Spleen (tissue), 11 donors: ENCODE measurements around the gene FAM47E. TPM values are rescaled to one million over a fixed set of nuclear protein-coding genes. Genes with fewer than 3 reads are reported as not detected.

Experiments
- DNase-seq: peaks from one replicate; pipeline ENCODE4 v3.0.0-alpha.2; 2020
- H3K27ac ChIP-seq, 8 donors: fragments of 200-600 bp; sonication (generic) in 7 of 8; 1 replicate in 4 of 8; 2 replicates in 4 of 8; pipeline versions ENCODE4 v1.5.0 to v1.8.0; 2016 to 2021; ENCODE audit warnings: inconsistent platforms in 4 of 8, mild to moderate bottlenecking in 4 of 8, moderate library complexity in 1 of 8
- H3K27me3 ChIP-seq, 7 donors: fragments of 200-600 bp; sonication (generic) in 6 of 7; replicated peaks in 1 of 7; 1 replicate in 4 of 7; 2 replicates in 3 of 7; pipeline versions ENCODE4 v1.5.0 to v1.8.0; 2016 to 2021; ENCODE audit warnings: inconsistent platforms in 3 of 7, mild to moderate bottlenecking in 1 of 7
- H3K36me3 ChIP-seq, 6 donors: fragments of 200-600 bp; sonication (generic) in 5 of 6; 1 replicate in 4 of 6; 2 replicates in 2 of 6; pipeline versions ENCODE4 v1.5.0 to v1.8.0; 2016 to 2021; ENCODE audit warnings: inconsistent platforms in 2 of 6
- H3K4me1 ChIP-seq, 6 donors: fragments of 200-600 bp; sonication (generic) in 5 of 6; 1 replicate in 3 of 6; 2 replicates in 3 of 6; pipeline versions ENCODE4 v1.5.0 to v1.8.0; 2016 to 2021; ENCODE audit warnings: inconsistent platforms in 3 of 6
- H3K4me3 ChIP-seq, 8 donors: fragments of 200-600 bp; sonication (generic) in 7 of 8; 1 replicate in 4 of 8; 2 replicates in 4 of 8; pipeline versions ENCODE4 v1.5.0 to v1.8.0; 2016 to 2021; ENCODE audit warnings: inconsistent platforms in 4 of 8, mild to moderate bottlenecking in 4 of 8, moderate library complexity in 2 of 8
- H3K9me3 ChIP-seq, 8 donors: fragments of 200-600 bp; sonication (generic) in 7 of 8; 1 replicate in 4 of 8; 2 replicates in 4 of 8; pipeline versions ENCODE4 v1.5.0 to v1.8.0; 2016 to 2021; ENCODE audit warnings: inconsistent platforms in 4 of 8
- POLR2A ChIP-seq, 3 donors: fragments of 450-650 bp; IDR thresholded peaks; one replicate each; pipeline ENCODE4 v1.5.1; 2017; ENCODE audit warnings: antibody characterized with exemption in 3 of 3, mild to moderate bottlenecking in 1 of 3
- POLR2AphosphoS5 ChIP-seq, 3 donors: sonication (generic); formaldehyde crosslinking; IDR thresholded peaks; one replicate each; pipeline ENCODE4 v1.5.1; 2017; ENCODE audit warnings: antibody characterized with exemption in 3 of 3
- WGBS, 5 donors: extraction: QIAGEN DNeasy Blood & Tissue Kit in 3 of 5; methylation state at CpG; one replicate each; pipeline versions ENCODE4 v1.1.5 to v1.1.7; 2013 to 2018; 5-methylcytosine and 5-hydroxymethylcytosine counted together
- intact Hi-C: fragments of 100-400 bp; cut with DNase I; formaldehyde crosslinking; loops from one replicate; pipeline ENCODE4 v1.15.0; 2023; ENCODE audit warnings: low total_unique reads
- polyA plus RNA-seq, 3 donors: library from polyadenylated mRNA; stranded (reverse); fragments of 200-250 nt; gene quantifications; one replicate each; pipeline ENCODE4 v1.2.1, GENCODE V29; 2013
- total RNA-seq, 7 donors: library from RNA; depleted of rRNA in 3 of 7; stranded (reverse); fragments of >200 nt in 3 of 7; fragmentation: NEBNext Ultra II Directional in 4 of 7; extraction: Animal tissue kit (Norgen Biotek cat#: 25700) in 4 of 7; gene quantifications; one replicate each; pipeline versions ENCODE4 v1.1.0 to v1.2.1, GENCODE V29; 2016 to 2021
- TF ChIP-seq, protein P1 (sequence below), 11 experiments: fragments of 200-600 bp in 7 of 11; fragments of 450-650 bp in 4 of 11; sonication (generic) in 4 of 11; IDR thresholded peaks in 8 of 11; conservative IDR thresholded peaks in 3 of 11; 1 replicate in 7 of 11; 2 replicates in 4 of 11; pipeline versions ENCODE4 v1.4.0 to v1.8.0; 2016 to 2021; ENCODE audit warnings: antibody characterized with exemption in 11 of 11, inconsistent platforms in 4 of 11, mild to moderate bottlenecking in 1 of 11
- donor health status: healthy with polysubstance abuse.
- donor health status: DM: no; HTN: no; CAD: no; lungs with moderate emphysema.
- donor health status: DM: no; HTN: no; CAD: no.
- donor health status: Bipolar disorder and iron deficiency.
- donor health status: healthy.
- donor health status: DM: no; HTN: no; CAD: no.
- donor health status: DM: yes; HTN: yes; CAD: no.

FAM47E gene
- total and polyA plus RNA-seq, 10 donors = 0.66 to 6.2 (median 2.1) TPM

DNA sequence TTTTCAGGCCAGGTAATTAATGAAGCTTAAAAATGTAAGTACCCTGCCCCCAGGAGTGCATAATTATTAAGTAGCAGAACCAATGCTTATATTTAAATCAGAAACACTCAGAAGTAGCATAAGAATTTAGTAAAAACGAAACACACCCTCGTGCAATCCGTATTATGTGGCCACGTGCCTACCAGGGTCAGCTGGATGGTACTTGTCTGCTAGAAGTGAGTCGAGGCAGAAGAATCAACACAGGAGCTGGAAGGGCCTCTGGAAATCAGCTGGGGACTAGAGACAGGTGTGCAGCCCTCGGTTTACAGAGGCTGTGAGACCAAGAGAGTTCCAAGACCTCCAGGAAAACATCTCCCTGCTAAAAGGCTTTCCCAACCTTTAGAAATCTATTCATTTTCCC is 559 bp upstream of the FAM47E start:
- DNase-seq = no peak
- H3K27ac ChIP-seq = peak overlapping the region in 1 of 8 donors; percentile 43
- H3K4me1 ChIP-seq = peaks cover 0 to 18% (median 13%) of the 10 kb centered on the region in 6 donors
- WGBS, 5 donors = 10 to 17% (median 13%) methylated on average over 6 of the region's 6 CpGs
- peak overlapping the region; percentile 33 to 70 (median 55) for H3K4me3 ChIP-seq
- H3K9me3 ChIP-seq = no peaks in the 10 kb centered on the region
- TF ChIP-seq POLR2A (IDR thresholded peaks at IDR 0.05) = no peak
- TF ChIP-seq, protein P1, sequence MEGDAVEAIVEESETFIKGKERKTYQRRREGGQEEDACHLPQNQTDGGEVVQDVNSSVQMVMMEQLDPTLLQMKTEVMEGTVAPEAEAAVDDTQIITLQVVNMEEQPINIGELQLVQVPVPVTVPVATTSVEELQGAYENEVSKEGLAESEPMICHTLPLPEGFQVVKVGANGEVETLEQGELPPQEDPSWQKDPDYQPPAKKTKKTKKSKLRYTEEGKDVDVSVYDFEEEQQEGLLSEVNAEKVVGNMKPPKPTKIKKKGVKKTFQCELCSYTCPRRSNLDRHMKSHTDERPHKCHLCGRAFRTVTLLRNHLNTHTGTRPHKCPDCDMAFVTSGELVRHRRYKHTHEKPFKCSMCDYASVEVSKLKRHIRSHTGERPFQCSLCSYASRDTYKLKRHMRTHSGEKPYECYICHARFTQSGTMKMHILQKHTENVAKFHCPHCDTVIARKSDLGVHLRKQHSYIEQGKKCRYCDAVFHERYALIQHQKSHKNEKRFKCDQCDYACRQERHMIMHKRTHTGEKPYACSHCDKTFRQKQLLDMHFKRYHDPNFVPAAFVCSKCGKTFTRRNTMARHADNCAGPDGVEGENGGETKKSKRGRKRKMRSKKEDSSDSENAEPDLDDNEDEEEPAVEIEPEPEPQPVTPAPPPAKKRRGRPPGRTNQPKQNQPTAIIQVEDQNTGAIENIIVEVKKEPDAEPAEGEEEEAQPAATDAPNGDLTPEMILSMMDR (IDR thresholded peaks at IDR 0.05 in 8 of 11, conservative IDR thresholded peaks at IDR 0.05 in 3 of 11) = no peak
- TF ChIP-seq POLR2AphosphoS5 (IDR thresholded peaks at IDR 0.05) = no peak
- H3K27me3 ChIP-seq = peaks cover 0 to 53% (median 23%) of the 10 kb centered on the region in 7 donors
- H3K36me3 ChIP-seq = no peaks in the 10 kb centered on the region
- intact Hi-C loops = no loop called here

DNA sequence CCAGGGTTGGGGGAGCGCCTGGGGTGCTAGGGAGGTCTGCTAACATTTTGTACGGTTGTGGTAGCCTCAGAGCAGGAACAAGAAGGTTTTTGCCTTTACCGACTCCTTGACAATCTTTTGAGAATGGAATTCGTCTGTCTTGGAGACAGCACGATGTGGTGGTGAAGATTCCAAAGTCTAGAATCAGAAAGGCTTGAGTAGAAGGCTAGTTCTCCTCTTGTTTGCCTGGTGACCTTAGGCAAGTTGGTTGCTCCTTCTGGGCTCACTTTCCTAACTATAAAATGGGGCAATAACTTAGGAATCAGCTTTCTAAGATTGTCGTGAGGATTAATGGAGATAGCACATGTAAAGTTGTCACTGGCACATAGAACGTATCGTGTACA is 741 bp downstream of the FAM47E start:
- no peaks in the 10 kb centered on the region for H3K36me3 ChIP-seq
- DNase-seq = no peak
- intact Hi-C loops = no loop called here
- H3K27me3 ChIP-seq = peaks cover 0 to 57% (median 23%) of the 10 kb centered on the region in 7 donors
- no peaks in the 10 kb centered on the region for H3K9me3 ChIP-seq
- peak overlapping the region in 6 of 8 donors; percentile 48 to 70 (median 58) for H3K4me3 ChIP-seq
- peak overlapping the region in 1 of 8 donors; percentile 43 for H3K27ac ChIP-seq
- WGBS, 5 donors = 78 to 93% (median 88%) methylated on average over 8 of the region's 8 CpGs
- TF ChIP-seq POLR2A (IDR thresholded peaks at IDR 0.05) (no peak), POLR2AphosphoS5 (IDR thresholded peaks at IDR 0.05) (no peak)
- TF ChIP-seq, protein P1 (IDR thresholded peaks at IDR 0.05 in 8 of 11, conservative IDR thresholded peaks at IDR 0.05 in 3 of 11) = no peak
- peaks cover 0 to 18% (median 13%) of the 10 kb centered on the region in 6 donors for H3K4me1 ChIP-seq

DNA sequence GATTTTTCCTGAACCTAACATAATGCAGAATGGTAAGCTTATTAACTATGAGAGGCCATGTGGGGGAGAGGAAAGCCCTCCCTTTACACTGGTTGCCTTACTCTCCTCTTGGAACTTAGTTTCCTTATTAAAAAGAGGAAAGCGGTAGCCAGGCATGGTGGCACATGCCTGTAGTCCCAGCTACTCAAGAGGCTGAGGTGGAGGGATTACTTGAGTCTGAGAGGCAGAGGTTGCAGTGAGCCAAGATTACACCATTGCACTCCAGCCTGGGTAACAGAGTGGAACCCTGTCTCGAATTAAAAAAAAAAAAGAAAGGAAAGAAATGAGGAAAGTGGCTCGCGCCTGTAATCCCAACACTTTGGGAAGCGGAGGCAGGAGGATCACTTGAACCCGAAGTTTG is 2.0 kb downstream of the FAM47E start:
- H3K4me3 ChIP-seq = no peak overlapping the region
- peaks cover 0 to 18% (median 13%) of the 10 kb centered on the region in 6 donors for H3K4me1 ChIP-seq
- no peak for DNase-seq
- intact Hi-C loops = no loop called here
- no peaks in the 10 kb centered on the region for H3K36me3 ChIP-seq
- no peak overlapping the region for H3K27ac ChIP-seq
- TF ChIP-seq POLR2A (IDR thresholded peaks at IDR 0.05) = no peak
- TF ChIP-seq, protein P1 (IDR thresholded peaks at IDR 0.05 in 8 of 11, conservative IDR thresholded peaks at IDR 0.05 in 3 of 11) = no peak
- TF ChIP-seq POLR2AphosphoS5 (IDR thresholded peaks at IDR 0.05) = no peak
- peaks cover 0 to 56% (median 23%) of the 10 kb centered on the region in 7 donors for H3K27me3 ChIP-seq
- no peaks in the 10 kb centered on the region for H3K9me3 ChIP-seq
- WGBS, 5 donors = 72 to 92% (median 86%) methylated on average over 6 of the region's 6 CpGs

DNA sequence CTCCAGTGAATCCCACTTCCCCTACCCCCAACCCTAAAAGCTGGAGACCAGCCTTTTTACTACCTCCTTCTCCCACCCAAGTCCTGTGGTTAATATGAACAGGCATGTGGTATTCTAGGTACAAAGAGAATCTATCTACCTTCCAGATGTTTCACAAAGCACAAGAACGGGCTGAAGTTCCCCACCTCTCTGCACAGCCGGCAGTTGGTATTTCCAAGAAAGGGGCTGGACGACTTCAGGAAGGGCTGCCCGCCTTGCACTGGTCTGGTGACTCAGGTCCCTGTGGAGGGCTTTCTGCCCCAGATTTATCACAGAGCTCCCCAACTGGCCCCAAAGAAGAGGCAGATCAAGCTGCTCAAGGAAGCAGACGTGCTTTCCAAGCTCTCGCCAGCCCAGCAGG is 4.5 kb downstream of the FAM47E start:
- no peak for DNase-seq
- no peaks in the 10 kb centered on the region for H3K36me3 ChIP-seq
- H3K27me3 ChIP-seq = peaks cover 0 to 30% (median 11%) of the 10 kb centered on the region in 7 donors
- 50 to 73% (median 66%) methylated on average over 4 to 6 of the region's 6 CpGs for WGBS, 5 donors
- intact Hi-C loops = no loop called here
- H3K4me3 ChIP-seq = no peak overlapping the region
- no peak overlapping the region for H3K27ac ChIP-seq
- TF ChIP-seq, protein P1 (IDR thresholded peaks at IDR 0.05 in 8 of 11, conservative IDR thresholded peaks at IDR 0.05 in 3 of 11) = no peak
- TF ChIP-seq POLR2A (IDR thresholded peaks at IDR 0.05) = no peak
- no peak for TF ChIP-seq POLR2AphosphoS5 (IDR thresholded peaks at IDR 0.05)
- peaks cover 0 to 14% (median 9%) of the 10 kb centered on the region in 6 donors for H3K4me1 ChIP-seq
- no peaks in the 10 kb centered on the region for H3K9me3 ChIP-seq
